Endodermal cell (in vitro differentiated cells): Measurements from ENCODE around the gene EZH1. TPM values are rescaled to one million over a fixed set of nuclear protein-coding genes. Genes with fewer than 3 reads are reported as not detected.

Source experiments
- DNase-seq: peaks from one replicate; pipeline ENCODE4 v3.0.0-alpha.2; 2017
- H3K27ac ChIP-seq: 2 replicates; pipeline ENCODE4 v1.5.1; 2013; ENCODE audit warnings: mild to moderate bottlenecking, low read depth, low read length, moderate library complexity
- H3K27me3 ChIP-seq: 2 replicates; pipeline ENCODE4 v1.6.1; 2013; ENCODE audit warnings: mild to moderate bottlenecking, low read length, moderate library complexity; ENCODE audit not compliant: insufficient read depth, control insufficient read depth, poor library complexity, severe bottlenecking
- H3K36me3 ChIP-seq: 2 replicates; pipeline ENCODE4 v1.7.0; 2013; ENCODE audit warnings: mild to moderate bottlenecking, low read length, moderate library complexity; ENCODE audit not compliant: control insufficient read depth, insufficient read depth
- H3K4me1 ChIP-seq: one replicate; pipeline ENCODE4 v1.7.0; 2013; ENCODE audit warnings: low read length; ENCODE audit not compliant: control insufficient read depth, insufficient read depth
- H3K4me3 ChIP-seq: 2 replicates; pipeline ENCODE4 v1.5.1; 2013; ENCODE audit warnings: mild to moderate bottlenecking, low read length, moderate library complexity
- H3K9ac ChIP-seq: 2 replicates; pipeline ENCODE4 v1.6.1; 2013; ENCODE audit warnings: mild to moderate bottlenecking, low read length, moderate library complexity; ENCODE audit not compliant: poor library complexity, severe bottlenecking; ENCODE audit errors: extremely low read depth
- H3K9me3 ChIP-seq: 2 replicates; pipeline ENCODE4 v1.6.1; 2013; ENCODE audit warnings: mild to moderate bottlenecking, low read length, moderate library complexity; ENCODE audit not compliant: control insufficient read depth
- H3K27ac Mint-ChIP-seq: 2 replicates; pipeline ENCODE4 v1.8.0; 2020; ENCODE audit warnings: mixed read lengths
- H3K27me3 Mint-ChIP-seq: 2 replicates; pipeline ENCODE4 v1.8.0; 2021; ENCODE audit warnings: mild to moderate bottlenecking, mixed read lengths; ENCODE audit not compliant: insufficient read depth
- H3K36me3 Mint-ChIP-seq: 2 replicates; pipeline ENCODE4 v1.8.0; 2020; ENCODE audit warnings: low read depth, mixed read lengths
- H3K4me1 Mint-ChIP-seq: 2 replicates; pipeline ENCODE4 v1.8.0; 2020; ENCODE audit warnings: mixed read lengths
- H3K4me3 Mint-ChIP-seq: 2 replicates; pipeline ENCODE4 v1.8.0; 2020; ENCODE audit warnings: mild to moderate bottlenecking, moderate library complexity, mixed read lengths
- H3K9me3 Mint-ChIP-seq: 2 replicates; pipeline ENCODE4 v1.8.0; 2020; ENCODE audit warnings: mild to moderate bottlenecking, mixed read lengths
- CTCF ChIP-seq: fragments of 200-600 bp; sonication (generic); conservative IDR thresholded peaks from 2 replicates; pipeline ENCODE4 v1.5.0; 2021; ENCODE audit warnings: antibody characterized with exemption, mild to moderate bottlenecking
- WGBS, 2 experiments: methylation state at CpG; one replicate each; pipeline versions ENCODE4 v1.1.5 to v1.1.7; 2013; ENCODE audit warnings: missing lambda C conversion rate in 2 of 2, mixed read lengths in 1 of 2; ENCODE audit not compliant: insufficient coverage in 1 of 2, insufficient read length in 1 of 2; 5-methylcytosine and 5-hydroxymethylcytosine counted together
- total RNA-seq, 2 donors: library from RNA; stranded (reverse); fragmentation: NEBNext Ultra II Directional in 1 of 2; extraction: Animal tissue kit (Norgen Biotek cat#: 25700) in 1 of 2; gene quantifications; 2 replicates in 1 of 2; 3 replicates in 1 of 2; pipeline ENCODE4 v1.2.1, GENCODE V29; 2021

EZH1 gene
- total RNA-seq, 2 donors from 2014 or later: 26.0 to 27.2 TPM

GRCh38 chr17:42685831-42686230, 59.0 kb downstream of the EZH1 start:
- no peak overlapping the region for H3K27ac ChIP-seq
- no peak for DNase-seq
- Mint-ChIP-seq H3K36me3 (peaks cover 13% of the 10 kb centered on the region), H3K27me3 (peaks cover 52% of the 10 kb centered on the region), H3K4me1 (peaks cover 19% of the 10 kb centered on the region), H3K4me3 (no peak overlapping the region), H3K9me3 (no peaks in the 10 kb centered on the region), H3K27ac (no peak overlapping the region)
- no peak overlapping the region for H3K4me3 ChIP-seq
- peaks cover 23% of the 10 kb centered on the region for H3K27me3 ChIP-seq
- peaks cover 2% of the 10 kb centered on the region for H3K4me1 ChIP-seq
- WGBS, 2 experiments: 91 to 99% methylated on average over 13 to 14 of the region's 14 CpGs
- TF ChIP-seq CTCF: no peak
- peaks cover 8% of the 10 kb centered on the region for H3K36me3 ChIP-seq
- H3K9me3 ChIP-seq: no peaks in the 10 kb centered on the region
- H3K9ac ChIP-seq: no peak overlapping the region

DNA sequence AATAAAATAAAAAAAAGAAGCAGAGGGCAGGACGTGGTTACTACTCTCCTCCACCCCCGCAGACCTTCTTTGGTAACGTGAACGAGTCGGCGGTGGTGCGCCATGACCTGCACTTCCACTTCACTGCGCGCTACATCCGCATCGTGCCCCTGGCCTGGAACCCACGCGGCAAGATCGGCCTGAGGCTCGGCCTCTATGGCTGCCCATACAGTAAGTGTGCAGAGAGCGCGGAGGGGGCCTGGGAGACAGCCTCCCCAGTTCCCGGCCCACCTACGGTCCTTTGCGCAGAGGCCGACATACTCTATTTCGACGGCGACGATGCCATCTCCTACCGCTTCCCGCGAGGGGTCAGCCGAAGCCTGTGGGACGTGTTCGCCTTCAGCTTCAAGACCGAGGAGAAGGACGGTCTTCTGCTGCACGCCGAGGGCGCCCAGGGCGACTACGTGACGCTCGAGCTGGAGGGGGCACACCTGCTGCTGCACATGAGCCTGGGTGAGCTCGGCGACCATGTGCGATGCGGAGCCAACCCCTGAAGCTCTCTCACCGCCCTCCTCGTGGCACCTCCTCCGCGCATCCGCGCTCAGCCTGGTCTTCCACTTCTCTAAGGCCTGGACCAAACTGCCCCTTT, 59.8 kb downstream of the EZH1 start:
- peaks cover 23% of the 10 kb centered on the region for H3K27me3 ChIP-seq
- no peak for TF ChIP-seq CTCF
- peaks cover 2% of the 10 kb centered on the region for H3K4me1 ChIP-seq
- peaks cover 19% of the 10 kb centered on the region for H3K4me1 Mint-ChIP-seq
- peaks cover 13% of the 10 kb centered on the region for H3K36me3 Mint-ChIP-seq
- no peak overlapping the region for H3K27ac ChIP-seq
- no peak overlapping the region for H3K9ac ChIP-seq
- 95 to 96% methylated on average over 46 to 50 of the region's 50 CpGs for WGBS, 2 experiments
- no peak for DNase-seq
- H3K9me3 ChIP-seq: no peaks in the 10 kb centered on the region
- no peak overlapping the region for H3K4me3 ChIP-seq
- peaks cover 59% of the 10 kb centered on the region for H3K27me3 Mint-ChIP-seq
- peaks cover 6% of the 10 kb centered on the region for H3K36me3 ChIP-seq
- no peak overlapping the region for H3K27ac Mint-ChIP-seq
- no peak overlapping the region for H3K4me3 Mint-ChIP-seq
- no peaks in the 10 kb centered on the region for H3K9me3 Mint-ChIP-seq

- Histone ChIP-seq H3K9ac (no peak overlapping the region), H3K27ac (no peak overlapping the region), H3K4me3 (peak overlapping the region; percentile 77), H3K9me3 (no peaks in the 10 kb centered on the region), H3K4me1 (peaks cover 5% of the 10 kb centered on the region), H3K27me3 (peaks cover 23% of the 10 kb centered on the region), H3K36me3 (peaks cover 5% of the 10 kb centered on the region)
- no peaks in the 10 kb centered on the region for H3K9me3 Mint-ChIP-seq
- H3K27me3 Mint-ChIP-seq: peaks cover 61% of the 10 kb centered on the region
- H3K4me3 Mint-ChIP-seq: peak overlapping the region; percentile 66
- H3K4me1 Mint-ChIP-seq: peaks cover 21% of the 10 kb centered on the region
- 27 to 33% methylated on average over 14 to 25 of the region's 25 CpGs for WGBS, 2 experiments
- peak; percentile 73 for DNase-seq
- TF ChIP-seq CTCF: no peak
- H3K27ac Mint-ChIP-seq: no peak overlapping the region
- peaks cover 11% of the 10 kb centered on the region for H3K36me3 Mint-ChIP-seq
Measured at GRCh38 chr17:42683407-42684034, 61.3 kb downstream of the EZH1 start.
